Uterus (tissue), 2 donors: ENCODE results near the gene PDCD2L.

Experiments
- POLR2A ChIP-seq, 2 donors: fragments of 450-650 bp; IDR thresholded peaks; one replicate each; pipeline ENCODE4 v1.6.1; 2016; ENCODE audit warnings: antibody characterized with exemption in 2 of 2, mild to moderate bottlenecking in 1 of 2, moderate library complexity in 1 of 2
- TF ChIP-seq, protein P1 (sequence below), 4 experiments: fragments of 200-600 bp in 2 of 4; fragments of 450-650 bp in 2 of 4; sonication (generic) in 2 of 4; IDR thresholded peaks; one replicate each; pipeline ENCODE4 v1.5.1; 2016 to 2019; ENCODE audit warnings: antibody characterized with exemption in 4 of 4, mild to moderate bottlenecking in 2 of 4, moderate library complexity in 1 of 4

DNA sequence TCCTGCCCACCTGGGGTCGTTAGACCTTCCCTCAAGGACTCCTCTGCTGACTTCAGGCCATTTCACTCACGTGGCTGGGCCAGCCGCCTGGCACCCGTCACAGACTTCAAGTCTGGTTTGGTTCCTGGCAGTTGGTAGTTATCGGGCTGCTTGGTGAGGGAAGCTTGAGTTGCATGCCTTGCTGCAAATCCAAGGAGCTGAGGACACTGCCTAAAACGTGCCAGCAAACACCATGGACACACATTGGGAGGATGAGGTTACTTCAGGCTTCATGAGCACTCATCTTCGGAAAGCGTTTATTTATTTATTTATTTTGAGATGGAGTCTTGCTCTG lies 36.6 kb upstream of the PDCD2L start:
- TF ChIP-seq, protein P1, sequence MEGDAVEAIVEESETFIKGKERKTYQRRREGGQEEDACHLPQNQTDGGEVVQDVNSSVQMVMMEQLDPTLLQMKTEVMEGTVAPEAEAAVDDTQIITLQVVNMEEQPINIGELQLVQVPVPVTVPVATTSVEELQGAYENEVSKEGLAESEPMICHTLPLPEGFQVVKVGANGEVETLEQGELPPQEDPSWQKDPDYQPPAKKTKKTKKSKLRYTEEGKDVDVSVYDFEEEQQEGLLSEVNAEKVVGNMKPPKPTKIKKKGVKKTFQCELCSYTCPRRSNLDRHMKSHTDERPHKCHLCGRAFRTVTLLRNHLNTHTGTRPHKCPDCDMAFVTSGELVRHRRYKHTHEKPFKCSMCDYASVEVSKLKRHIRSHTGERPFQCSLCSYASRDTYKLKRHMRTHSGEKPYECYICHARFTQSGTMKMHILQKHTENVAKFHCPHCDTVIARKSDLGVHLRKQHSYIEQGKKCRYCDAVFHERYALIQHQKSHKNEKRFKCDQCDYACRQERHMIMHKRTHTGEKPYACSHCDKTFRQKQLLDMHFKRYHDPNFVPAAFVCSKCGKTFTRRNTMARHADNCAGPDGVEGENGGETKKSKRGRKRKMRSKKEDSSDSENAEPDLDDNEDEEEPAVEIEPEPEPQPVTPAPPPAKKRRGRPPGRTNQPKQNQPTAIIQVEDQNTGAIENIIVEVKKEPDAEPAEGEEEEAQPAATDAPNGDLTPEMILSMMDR (IDR thresholded peaks at IDR 0.05) = no peak
- TF ChIP-seq POLR2A (IDR thresholded peaks at IDR 0.05) = no peak
